Measurements from ENCODE around the gene FBXW10. TPM values are rescaled to one million over a fixed set of nuclear protein-coding genes. Genes with fewer than 3 reads are reported as not detected.
"Not testable (repeated sequence)": the region's sequence is repeated elsewhere in the genome, so short reads cannot be mapped to it uniquely, and the experiment has no call there.

The FBXW10 gene
- total RNA-seq, 1 donor from 2014 or later: 0.24 TPM

GRCh38 chr17:18803458-18804245 lies 59.8 kb downstream of the FBXW10 start:
- DNase-seq; intact Hi-C loops (cut with DNase I): not testable (repeated sequence)
- ATAC-seq (ENCODE audit: poor library complexity): peak; percentile 68

- ATAC-seq (ENCODE audit: poor library complexity); intact Hi-C loops (cut with DNase I): not testable (repeated sequence)
Measured at GRCh38 chr17:18815924-18816323, 72.1 kb downstream of the FBXW10 start.

GRCh38 chr17:18816489-18817371 lies 72.9 kb downstream of the FBXW10 start:
- ATAC-seq (ENCODE audit: poor library complexity): peak; percentile 79
- intact Hi-C loops (cut with DNase I): not testable (repeated sequence)

More at GRCh38 chr17:18815924-18816323, 72.1 kb downstream of the FBXW10 start:
- not testable (repeated sequence) for DNase-seq

DNA sequence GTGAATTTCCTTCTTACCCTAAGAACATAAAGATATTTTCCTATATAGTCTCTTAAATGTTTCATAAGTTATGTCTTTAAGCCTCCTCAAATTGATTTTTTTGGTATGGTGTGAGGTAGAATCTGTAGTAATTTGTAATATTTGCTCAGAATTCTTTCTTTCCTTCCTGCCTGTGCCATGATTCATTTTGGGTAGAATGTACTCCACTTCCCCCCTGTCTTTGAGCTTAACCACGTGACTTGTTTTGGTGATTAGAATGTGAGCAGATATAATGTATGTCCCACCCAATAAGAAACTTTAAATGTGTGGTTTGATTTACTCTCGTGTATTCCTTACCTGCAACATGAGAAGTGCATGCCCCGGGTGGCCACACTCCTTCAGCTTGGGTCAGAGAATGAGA lies 77.6 kb downstream of the FBXW10 start:
- intact Hi-C loops (cut with DNase I); ATAC-seq (ENCODE audit: poor library complexity); DNase-seq: not testable (repeated sequence)

More at GRCh38 chr17:18816489-18817371, 72.9 kb downstream of the FBXW10 start:
- DNase-seq: not testable (repeated sequence)

- ATAC-seq (ENCODE audit: poor library complexity); DNase-seq; intact Hi-C loops (cut with DNase I): not testable (repeated sequence)
Measured at GRCh38 chr17:18827613-18828012, 83.8 kb downstream of the FBXW10 start.

Other genes with a start within 250 kb of the FBXW10 start
- not detected for gene TBC1D28, start 99.7 kb upstream of the FBXW10 start, total RNA-seq
- 0.91 TPM for gene FOXO3B, start 61.7 kb upstream of the FBXW10 start, total RNA-seq
- gene TVP23B, start 37.1 kb downstream of the FBXW10 start, total RNA-seq: 23.6 TPM
- gene PRPSAP2, start 114.1 kb downstream of the FBXW10 start, total RNA-seq: 18.3 TPM
- not detected for gene SLC5A10, start 208.1 kb downstream of the FBXW10 start, total RNA-seq

Data from Right ventricle myocardium superior (tissue), 1 donor.